Measurements from ENCODE around the gene HNRNPC.
A peak's percentile ranks its signal among the peaks of the same experiment; 100 is the strongest.

GRCh38 chr14:21241218-21241819 is 27.9 kb downstream of the HNRNPC start:
- TF ChIP-seq CTCF (IDR thresholded peaks at IDR 0.05; ENCODE audit: low read depth, low read length): peak; percentile 54
- TF ChIP-seq EZH2phosphoT487 (IDR thresholded peaks at IDR 0.05; ENCODE audit: low read depth): no peak

All from OCI-LY3 (cell line).